Thoracic aorta (tissue), 2 donors: Measurements from ENCODE around the gene FANCE. TPM values are rescaled to one million over a fixed set of nuclear protein-coding genes. Genes with fewer than 3 reads are reported as not detected.

ENCODE experiments used
- ATAC-seq: fragments of 150-250 bp; one replicate; pipeline ENCODE4 v1.8.0; 2017; ENCODE audit warnings: low read depth; ENCODE audit not compliant: insufficient number of reproducible peaks, low FRiP score
- DNase-seq: peaks from one replicate; pipeline ENCODE4 v3.0.0-alpha.2; 2020; ENCODE audit warnings: low spot score
- H3K27ac ChIP-seq, 2 donors: fragments of 200-600 bp; sonication (generic); 1 replicate in 1 of 2; 2 replicates in 1 of 2; pipeline ENCODE4 v1.5.1; 2016; ENCODE audit warnings: mild to moderate bottlenecking in 2 of 2, moderate library complexity in 2 of 2
- H3K27me3 ChIP-seq: fragments of 200-600 bp; sonication (generic); replicated peaks from 2 replicates; pipeline ENCODE4 v1.6.0; 2016; ENCODE audit warnings: mild to moderate bottlenecking; ENCODE audit not compliant: insufficient read depth
- H3K36me3 ChIP-seq: fragments of 200-600 bp; sonication (generic); one replicate; pipeline ENCODE4 v1.5.1; 2016
- H3K4me1 ChIP-seq, 2 donors: fragments of 200-600 bp; sonication (generic); 1 replicate in 1 of 2; 2 replicates in 1 of 2; pipeline versions ENCODE4 v1.5.1 to v1.6.0; 2016; ENCODE audit warnings: low read depth in 2 of 2, mild to moderate bottlenecking in 1 of 2; ENCODE audit not compliant: control insufficient read depth in 1 of 2
- H3K4me3 ChIP-seq: fragments of 200-600 bp; sonication (generic); 2 replicates; pipeline ENCODE4 v1.5.1; 2016; ENCODE audit warnings: mild to moderate bottlenecking
- H3K9me3 ChIP-seq: fragments of 200-600 bp; sonication (generic); 2 replicates; pipeline ENCODE4 v1.5.1; 2016
- CTCF ChIP-seq: fragments of 200-600 bp; sonication (generic); IDR thresholded peaks from one replicate; pipeline ENCODE4 v1.5.1; 2019; ENCODE audit warnings: antibody characterized with exemption
- total RNA-seq, 2 donors: library from RNA; depleted of rRNA; stranded (reverse); fragments of >200 nt; gene quantifications; one replicate each; pipeline versions ENCODE4 v1.1.0 to v1.2.3, GENCODE V29; 2016

The FANCE gene
- total RNA-seq, 2 donors from 2014 or later: 3.1 to 6.2 TPM

- TF ChIP-seq CTCF: no peak
- Histone ChIP-seq H3K4me1 (no peaks in the 10 kb centered on the region), H3K27ac (no peak overlapping the region), H3K27me3 (no peaks in the 10 kb centered on the region), H3K9me3 (peaks cover 14% of the 10 kb centered on the region), H3K36me3 (peaks cover 18% of the 10 kb centered on the region), H3K4me3 (no peak overlapping the region)
- no peak for DNase-seq
- ATAC-seq: no peak
Measured at GRCh38 chr6:35426074-35426473, 26.1 kb upstream of the FANCE start.

- no peak for ATAC-seq
- no peak overlapping the region for H3K4me3 ChIP-seq
Measured at GRCh38 chr6:35427435-35427834, 24.7 kb upstream of the FANCE start.

GRCh38 chr6:35427851-35428321, 24.3 kb upstream of the FANCE start:
- ATAC-seq: no peak
- Histone ChIP-seq H3K4me1 (no peaks in the 10 kb centered on the region), H3K27me3 (no peaks in the 10 kb centered on the region), H3K27ac (no peak overlapping the region), H3K9me3 (peaks cover 14% of the 10 kb centered on the region), H3K36me3 (peaks cover 18% of the 10 kb centered on the region), H3K4me3 (no peak overlapping the region)
- TF ChIP-seq CTCF: no peak
- DNase-seq: no peak

More at GRCh38 chr6:35427435-35427834, 24.7 kb upstream of the FANCE start:
- DNase-seq: no peak
- no peak overlapping the region for H3K27ac ChIP-seq
- no peaks in the 10 kb centered on the region for H3K27me3 ChIP-seq
- H3K9me3 ChIP-seq: peaks cover 14% of the 10 kb centered on the region
- peaks cover 18% of the 10 kb centered on the region for H3K36me3 ChIP-seq
- TF ChIP-seq CTCF: no peak
- no peaks in the 10 kb centered on the region for H3K4me1 ChIP-seq

GRCh38 chr6:35428421-35429149, 23.6 kb upstream of the FANCE start:
- Histone ChIP-seq H3K4me1 (no peaks in the 10 kb centered on the region), H3K36me3 (peaks cover 18% of the 10 kb centered on the region), H3K9me3 (peaks cover 14% of the 10 kb centered on the region), H3K27me3 (no peaks in the 10 kb centered on the region), H3K4me3 (no peak overlapping the region), H3K27ac (no peak overlapping the region)
- TF ChIP-seq CTCF: no peak
- DNase-seq: no peak
- no peak for ATAC-seq

- Histone ChIP-seq H3K9me3 (peaks cover 14% of the 10 kb centered on the region), H3K4me1 (no peaks in the 10 kb centered on the region), H3K27ac (no peak overlapping the region), H3K36me3 (peaks cover 14% of the 10 kb centered on the region), H3K4me3 (no peak overlapping the region), H3K27me3 (no peaks in the 10 kb centered on the region)
- ATAC-seq: no peak
- no peak for DNase-seq
- no peak for TF ChIP-seq CTCF
Measured at GRCh38 chr6:35429463-35429862, 22.7 kb upstream of the FANCE start.
